Stimulated activated CD8-positive, alpha-beta memory T cell treated with anti-CD3 and anti-CD28 coated beads, Interleukin-15, amount 100 ng/mL, for 4 hours (primary cell): ENCODE results near the gene TCF19.
"Not testable (repeated sequence)": the region's sequence is repeated elsewhere in the genome, so short reads cannot be mapped to it uniquely, and the experiment has no call there.

Experiments
- DNase-seq, 2 donors: peaks; one replicate each; pipeline ENCODE4 v3.0.0-alpha.2; 2020; ENCODE audit warnings: low read depth in 2 of 2

Gene TCF19

DNA sequence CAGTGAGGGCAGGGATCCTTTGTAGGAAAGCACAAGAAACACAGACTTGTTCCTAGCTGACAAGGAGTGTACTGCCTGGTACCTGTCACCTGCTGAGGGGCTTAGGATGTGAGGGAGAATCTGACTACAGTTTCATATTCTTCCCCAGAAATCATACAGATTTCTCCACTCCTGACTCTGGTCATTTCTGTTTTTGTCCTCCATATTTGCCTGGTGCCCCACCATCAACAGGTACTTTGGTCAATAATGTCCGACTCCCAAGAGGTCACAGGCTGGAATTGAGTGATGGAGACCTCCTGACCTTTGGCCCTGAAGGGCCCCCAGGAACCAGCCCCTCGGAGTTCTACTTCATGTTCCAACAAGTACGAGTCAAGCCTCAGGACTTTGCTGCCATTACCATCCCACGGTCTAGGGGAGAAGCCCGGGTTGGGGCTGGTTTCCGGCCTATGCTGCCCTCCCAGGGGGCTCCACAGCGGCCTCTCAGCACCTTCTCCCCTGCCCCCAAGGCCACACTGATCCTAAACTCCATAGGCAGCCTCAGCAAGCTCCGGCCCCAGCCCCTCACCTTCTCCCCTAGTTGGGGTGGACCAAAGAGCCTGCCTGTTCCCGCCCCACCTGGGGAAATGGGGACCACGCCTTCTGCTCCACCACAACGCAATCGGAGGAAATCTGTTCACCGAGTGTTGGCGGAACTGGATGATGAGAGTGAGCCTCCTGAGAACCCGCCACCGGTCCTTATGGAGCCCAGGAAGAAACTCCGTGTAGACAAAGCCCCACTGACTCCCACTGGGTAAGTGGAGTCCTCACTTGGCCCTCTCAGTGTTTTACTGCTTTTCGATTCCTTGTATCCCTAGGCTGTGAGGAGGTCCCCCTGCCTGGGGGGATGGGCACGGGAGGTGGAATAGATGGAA lies 3.1 kb downstream of the TCF19 start:
- no peak for DNase-seq

DNA sequence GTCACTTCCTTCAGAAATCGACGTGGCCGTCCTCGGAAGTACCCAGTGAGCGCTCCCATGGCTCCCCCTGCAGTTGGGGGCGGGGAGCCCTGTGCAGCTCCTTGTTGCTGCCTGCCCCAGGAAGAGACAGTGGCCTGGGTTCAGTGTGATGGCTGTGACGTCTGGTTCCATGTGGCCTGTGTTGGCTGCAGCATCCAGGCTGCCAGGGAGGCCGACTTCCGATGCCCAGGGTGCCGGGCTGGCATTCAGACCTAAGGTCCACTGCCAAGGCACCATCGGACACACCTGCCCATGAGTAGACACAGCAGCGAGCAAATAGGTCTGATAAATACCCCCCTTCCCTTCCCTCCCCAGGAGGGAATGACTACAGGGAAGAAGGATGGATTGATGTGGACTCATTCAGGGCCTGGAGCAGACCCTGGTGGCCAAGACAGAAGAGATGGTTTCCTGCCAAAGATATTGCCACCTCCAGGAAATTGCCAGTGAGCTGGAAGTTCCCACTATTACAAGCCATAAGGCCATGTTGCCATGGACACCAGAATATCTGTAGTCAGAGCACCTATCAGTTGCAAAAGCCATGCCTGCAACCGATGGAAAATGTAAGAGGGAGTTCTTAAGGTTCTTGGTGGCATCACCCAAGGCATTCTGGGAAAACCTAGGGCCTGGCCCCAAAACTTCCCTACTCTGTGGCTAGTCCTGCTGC lies 4.2 kb downstream of the TCF19 start:
- DNase-seq = no peak

DNA sequence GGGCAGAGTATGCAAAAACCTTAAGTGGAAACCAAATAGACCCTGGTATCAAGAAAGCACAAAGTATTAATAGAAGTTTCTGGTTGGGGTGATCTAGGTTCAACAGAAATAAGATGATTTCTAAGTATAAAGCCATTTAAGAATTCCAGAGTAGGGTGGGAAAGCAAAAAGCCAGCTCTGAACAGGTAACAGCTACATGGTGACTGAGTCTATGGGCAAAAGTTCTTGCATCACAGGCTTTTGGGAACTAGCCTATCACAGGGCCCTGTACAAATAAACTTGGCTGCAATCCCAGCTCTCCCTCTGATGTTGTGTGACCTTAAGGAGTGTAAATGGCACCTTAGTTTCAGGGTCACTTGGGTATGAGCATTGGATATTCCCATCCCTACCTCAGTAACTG lies 5.5 kb downstream of the TCF19 start:
- DNase-seq = no peak

DNA sequence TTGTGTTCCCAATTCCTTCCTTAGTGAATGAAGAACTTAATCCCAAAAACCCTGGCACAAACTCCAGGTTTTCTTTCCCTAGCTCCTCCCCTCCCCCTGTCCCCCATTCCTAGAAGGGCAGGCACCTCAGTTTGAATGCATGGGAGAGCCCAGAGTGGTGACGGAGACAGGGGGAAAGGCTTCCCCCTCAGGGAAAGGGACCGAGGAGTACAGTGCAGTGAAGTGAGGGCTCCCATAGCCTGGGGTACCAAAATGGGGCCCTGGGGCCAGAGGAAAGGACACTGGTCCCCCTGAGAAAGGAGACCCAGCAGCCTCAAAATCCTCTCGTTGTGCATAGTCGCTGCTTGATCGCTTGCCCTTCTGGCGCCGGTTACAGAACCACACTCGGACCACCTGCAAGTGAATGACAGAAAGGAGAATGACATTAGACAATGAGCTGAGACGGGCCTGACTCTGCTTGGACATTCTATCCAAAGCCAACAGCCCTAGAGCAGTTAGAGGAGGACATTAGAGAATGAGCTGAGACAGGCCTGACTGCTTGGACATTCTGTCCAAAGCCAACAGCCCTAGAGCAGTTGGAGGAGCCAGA lies 6.2 kb downstream of the TCF19 start:
- DNase-seq = not testable (repeated sequence)

DNA sequence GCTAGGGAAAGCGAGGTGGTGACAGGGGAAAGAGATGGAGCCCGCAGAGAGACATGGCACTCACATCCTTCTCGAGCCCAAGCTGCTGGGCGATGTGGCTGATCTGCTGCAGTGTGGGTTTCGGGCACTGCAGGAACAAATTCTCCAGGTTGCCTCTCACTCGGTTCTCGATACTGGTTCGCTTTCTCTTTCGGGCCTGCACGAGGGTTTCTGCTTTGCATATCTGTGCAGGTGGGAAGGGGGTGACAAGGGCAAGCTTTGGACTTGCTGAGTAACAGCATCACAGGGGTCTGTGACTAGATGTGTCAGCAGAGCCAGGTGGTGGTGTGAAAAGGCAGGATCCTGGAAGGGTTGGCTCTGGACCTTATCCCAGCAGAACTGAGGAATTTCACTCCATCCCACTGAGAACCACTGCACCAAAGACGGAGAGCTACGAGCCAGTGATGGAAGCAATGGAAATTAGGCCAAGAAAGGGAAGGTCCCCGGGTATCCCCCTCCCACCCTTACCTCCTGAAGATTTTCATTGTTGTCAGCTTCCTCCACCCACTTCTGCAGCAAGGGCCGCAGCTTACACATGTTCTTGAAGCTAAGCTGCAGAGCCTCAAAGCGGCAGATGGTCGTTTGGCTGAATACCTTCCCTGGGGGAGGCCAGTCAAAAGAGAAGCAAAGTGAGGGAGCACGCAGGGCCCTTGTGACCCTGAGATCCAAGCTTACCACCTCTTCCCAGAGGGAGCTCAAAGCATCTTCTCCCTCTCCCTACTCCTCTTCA lies 6.9 kb downstream of the TCF19 start:
- DNase-seq = not testable (repeated sequence)

DNA sequence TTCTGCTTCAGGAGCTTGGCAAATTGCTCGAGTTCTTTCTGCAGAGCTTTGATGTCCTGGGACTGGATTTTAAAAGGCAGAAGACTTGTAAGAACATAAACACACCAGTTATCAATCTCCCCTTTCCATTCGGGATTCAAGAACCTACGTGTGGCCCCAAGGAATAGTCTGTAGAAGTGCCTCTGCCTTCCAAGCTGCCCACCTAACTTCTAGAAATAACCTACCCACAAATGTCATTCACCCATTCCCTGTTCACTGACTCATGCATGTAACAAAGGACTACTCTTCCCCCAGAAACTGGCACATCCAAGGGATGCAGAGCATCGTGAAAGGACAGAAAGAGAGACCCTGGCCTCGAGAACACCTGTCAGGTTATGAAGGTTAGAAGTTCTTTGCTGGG lies 7.6 kb downstream of the TCF19 start:
- DNase-seq = no peak

DNA sequence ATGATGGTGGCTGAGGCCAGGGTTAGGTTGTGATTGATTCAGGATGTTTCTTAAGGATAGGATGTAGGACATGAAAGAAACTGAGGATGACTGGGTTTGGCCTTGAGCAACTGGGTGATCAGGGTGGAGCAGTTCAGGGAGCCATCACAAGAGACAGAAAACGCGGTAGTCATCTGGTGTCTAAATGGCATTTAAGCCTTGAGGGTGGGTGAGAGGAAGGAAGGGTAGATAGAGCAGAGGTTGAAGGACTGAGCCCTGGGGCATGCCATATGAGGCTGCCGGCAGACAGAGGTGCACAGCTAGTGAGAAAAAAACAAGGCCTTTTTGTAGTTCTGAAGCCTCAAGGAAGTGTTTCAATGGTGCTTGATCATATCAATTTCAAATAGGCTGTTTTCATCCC lies 10.2 kb downstream of the TCF19 start:
- DNase-seq = no peak

DNA sequence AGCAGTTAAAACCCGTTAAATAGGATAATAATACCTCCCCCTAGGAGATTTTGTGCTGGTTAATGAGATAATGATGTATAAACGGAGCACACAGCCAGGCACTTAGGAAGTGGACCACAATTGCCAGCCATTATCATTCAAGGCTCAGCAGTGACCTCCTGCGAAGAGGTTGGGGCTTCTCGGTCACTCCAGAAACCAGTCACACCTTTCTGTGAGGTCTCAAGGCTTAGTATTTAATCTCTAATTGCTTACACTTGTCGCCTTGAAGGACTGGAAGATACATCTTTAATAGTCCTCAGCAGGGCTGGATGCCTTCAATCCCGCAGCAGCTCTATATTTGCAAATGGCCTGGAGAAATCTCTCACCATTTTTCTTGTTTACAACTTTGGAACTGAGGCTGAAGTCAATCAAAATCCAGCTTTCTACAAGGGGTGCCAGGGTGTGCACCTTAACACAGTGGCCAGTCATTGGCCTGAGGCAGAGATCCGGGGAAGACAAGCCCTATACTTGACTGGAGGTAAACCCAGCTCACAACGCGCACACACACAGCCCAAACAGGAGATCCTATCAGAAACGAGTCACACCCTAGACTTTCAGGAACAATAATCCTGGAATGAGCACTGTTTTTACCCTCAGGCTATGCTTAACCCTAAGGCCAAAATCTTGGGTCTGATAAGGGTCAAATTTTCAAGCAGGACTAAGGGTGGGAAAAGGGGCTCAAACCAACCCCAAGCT lies 10.9 kb downstream of the TCF19 start:
- DNase-seq = no peak

DNA sequence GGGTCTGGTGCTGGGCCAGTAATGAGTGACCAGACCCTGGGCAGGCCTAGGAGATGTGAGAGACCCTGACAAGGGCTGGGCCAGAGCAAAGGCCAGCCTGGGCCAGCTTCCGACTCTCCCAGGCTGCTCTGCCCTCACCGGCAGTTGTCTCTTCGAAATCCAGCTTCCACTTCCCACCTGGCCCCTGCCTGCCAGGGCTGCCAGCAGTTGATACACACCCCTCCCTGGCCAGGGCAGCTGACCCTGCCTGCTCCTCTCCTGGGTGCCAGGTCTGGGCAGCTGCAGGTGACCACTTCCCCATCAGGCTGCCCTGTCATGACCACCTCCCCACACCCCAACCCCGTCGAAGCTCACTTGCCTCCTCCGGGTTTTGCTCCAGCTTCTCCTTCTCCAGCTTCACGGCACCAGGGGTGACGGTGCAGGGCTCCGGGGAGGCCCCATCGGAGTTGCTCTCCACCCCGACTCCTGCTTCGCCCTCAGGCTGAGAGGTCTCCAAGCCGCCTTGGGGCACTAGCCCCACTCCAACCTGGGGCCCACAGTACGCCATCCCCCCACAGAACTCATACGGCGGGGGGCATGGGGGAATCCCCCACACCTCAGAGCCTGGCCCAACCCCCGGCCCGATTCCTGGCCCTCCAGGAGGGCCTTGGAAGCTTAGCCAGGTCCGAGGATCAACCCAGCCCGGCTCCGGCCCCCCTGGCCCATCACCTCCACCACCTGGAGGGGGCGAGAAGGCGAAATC lies 11.6 kb downstream of the TCF19 start:
- DNase-seq = not testable (repeated sequence)

DNA sequence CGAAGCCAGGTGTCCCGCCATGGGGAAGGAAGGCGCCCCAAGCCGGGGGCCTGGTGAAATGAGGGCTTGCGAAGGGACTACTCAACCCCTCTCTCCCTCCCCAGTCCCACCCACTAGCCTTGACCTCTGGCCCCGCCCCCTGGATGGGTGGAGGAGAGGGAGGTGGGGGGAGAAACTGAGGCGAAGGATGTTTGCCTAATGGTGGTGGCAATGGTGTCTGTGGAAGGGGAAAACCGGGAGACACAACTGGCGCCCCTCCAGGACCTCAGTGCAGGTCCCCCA lies 12.2 kb downstream of the TCF19 start, which contains the start of gene POU5F1:
Gene POU5F1, minus strand, starts transcription at position 83 of the 282 bp plus-strand sequence. Its CDS starts 62 bp downstream, at position 21.
- no peak for DNase-seq

DNA sequence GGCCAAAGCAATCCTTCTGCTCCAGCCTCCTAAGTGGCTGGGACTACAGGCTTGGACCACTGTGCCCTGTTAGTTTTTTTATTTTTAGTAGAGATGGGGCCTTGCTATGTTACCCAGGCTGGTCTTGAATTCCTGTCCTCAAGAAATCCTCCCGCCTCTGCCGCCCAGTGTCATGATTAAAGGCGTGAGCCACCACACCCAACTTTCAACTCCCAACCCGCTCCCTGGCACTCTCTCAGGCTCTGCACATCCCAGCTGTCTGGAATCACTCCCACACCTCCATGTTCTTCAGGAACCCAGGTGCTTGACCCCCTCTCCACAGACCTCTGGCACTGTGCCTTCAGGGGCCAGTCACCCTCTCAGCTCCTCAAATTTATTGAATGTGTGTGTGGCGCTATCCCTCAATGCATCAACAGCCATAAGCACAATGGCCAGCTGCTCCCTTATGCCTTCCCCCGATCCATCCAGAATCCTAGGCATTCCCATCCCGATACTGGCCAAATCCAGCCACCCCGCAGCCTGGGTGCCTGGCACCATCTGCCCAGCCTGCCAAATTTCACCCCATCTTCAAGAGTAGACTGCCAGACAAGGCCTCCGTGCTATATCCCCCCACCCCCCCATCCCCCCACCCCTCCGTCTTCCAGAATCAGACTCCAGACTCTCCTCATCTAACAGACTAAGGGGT lies 12.7 kb downstream of the TCF19 start:
- DNase-seq = no peak

DNA sequence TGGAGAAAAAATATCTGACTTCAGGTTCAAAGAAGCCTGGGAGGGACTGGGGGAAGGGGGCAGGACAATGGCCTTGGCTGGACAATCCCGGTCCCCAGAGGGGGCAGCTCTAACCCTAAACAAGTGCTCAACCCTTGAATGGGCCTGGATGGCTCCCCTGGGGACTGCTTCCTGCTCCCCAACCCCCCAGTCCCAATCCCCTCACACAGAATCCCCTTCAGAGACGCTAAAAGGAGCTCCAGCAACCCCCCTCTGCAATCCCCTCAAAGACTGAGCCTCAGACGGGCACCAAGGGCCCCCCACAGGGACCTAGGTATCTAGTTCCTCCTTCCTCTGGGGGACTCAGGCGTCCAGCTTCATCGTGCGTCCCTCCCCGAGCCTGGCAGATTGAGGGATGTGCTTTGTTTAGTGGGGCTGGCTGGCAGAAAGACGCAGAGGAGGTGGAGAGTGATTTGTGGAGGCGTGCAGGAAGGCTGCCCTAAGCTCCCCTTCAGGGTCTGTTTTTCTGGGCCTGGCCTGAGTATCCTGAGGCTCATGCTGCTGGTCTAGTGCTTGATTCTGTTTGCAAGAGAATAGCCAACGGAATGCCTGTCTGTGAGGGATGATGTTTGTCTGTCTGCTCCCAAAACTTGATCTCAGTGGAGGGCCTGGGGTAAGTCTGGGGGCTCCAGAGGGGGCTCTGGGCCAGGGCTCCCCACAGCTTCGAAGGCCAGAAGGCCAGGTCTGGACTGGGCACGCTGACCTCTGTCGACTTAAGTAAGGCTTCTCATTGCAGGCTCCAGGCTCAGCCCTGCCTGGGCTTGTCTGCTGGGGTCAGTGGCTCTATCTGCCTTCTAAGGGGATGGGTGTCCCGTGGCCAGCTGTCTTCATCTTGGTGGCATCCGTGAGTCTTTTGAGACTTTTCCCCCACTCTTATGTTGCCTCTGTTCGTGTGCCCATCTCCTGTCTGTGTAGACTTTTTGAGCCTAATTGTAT lies 13.8 kb downstream of the TCF19 start:
- DNase-seq = no peak

DNA sequence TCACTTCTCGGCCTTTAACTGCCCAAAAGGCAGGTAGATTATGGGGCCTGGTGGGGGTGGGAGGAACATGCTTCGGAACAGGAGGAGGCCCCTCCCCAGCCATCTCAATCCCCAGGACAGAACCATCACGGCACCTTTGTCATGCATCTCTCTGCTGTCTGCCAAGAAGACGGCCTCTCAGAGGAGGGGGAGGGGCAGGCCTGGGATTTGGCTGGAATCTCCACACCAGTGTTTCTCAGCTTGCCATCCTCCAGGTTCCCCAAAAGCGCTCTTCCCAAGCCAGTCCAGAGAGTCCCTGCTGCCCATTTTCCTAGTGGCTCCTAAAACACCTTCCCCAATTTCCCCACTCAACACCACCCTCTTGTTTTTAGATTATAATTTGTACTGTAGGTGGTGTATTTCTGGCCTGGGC lies 14.6 kb downstream of the TCF19 start:
- no peak for DNase-seq

DNA sequence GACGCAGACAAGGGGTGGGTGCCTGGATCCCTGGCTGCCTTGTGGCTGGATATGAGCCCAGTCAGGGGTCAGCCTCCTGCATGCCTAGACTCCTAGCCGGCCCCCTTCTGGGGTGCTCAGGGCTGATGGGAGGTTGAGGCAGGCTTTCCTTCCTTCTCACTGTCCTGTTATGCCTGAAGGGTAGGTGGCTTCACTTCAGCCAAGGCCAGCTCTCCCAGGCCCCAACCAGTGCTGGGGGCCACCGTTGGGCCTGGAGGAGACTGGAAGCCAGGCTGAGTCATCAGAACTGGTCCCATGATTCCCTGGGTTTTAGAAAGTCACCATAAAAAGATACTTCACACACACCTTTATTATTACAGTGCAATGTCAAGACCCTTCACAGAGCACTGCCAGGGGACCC lies 15.0 kb downstream of the TCF19 start:
- DNase-seq = no peak

DNA sequence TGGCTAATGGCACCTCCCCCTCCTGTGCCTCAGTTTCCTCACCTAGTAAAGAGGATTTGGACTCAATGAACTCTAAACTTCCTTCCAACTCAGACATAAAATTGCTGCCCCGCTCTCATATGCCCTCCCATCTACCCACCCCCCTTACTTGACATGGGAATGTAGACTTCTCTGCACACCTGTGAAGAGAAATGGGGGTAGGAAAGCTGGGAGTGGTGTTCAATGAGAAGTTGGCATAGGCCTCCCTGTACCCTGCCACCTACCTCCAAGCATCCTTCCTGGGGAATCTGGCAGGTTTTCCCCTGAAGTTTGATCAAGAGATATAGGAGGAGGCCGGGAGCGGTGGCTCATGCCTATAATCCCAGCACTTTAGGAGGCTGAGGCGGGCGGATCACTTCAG lies 16.0 kb downstream of the TCF19 start:
- no peak for DNase-seq

DNA sequence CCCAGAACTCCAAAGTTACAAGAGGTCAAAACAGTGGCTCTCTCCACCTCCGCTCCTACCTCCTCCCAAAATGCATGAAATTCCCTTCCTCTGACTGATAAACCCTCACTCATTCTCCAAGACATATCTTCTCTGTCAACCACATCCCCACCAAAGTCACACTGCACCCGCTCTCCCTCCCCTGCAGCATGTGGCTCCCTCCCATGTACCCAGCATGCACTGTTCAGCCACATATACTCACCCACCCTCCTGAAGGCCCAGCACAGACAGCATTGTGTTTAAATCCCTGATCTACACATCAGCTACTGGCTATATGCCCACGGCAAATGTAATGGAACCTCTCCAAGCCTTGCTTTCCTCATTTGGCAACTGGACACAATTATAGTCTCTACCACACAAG lies 17.6 kb downstream of the TCF19 start:
- DNase-seq = no peak

DNA sequence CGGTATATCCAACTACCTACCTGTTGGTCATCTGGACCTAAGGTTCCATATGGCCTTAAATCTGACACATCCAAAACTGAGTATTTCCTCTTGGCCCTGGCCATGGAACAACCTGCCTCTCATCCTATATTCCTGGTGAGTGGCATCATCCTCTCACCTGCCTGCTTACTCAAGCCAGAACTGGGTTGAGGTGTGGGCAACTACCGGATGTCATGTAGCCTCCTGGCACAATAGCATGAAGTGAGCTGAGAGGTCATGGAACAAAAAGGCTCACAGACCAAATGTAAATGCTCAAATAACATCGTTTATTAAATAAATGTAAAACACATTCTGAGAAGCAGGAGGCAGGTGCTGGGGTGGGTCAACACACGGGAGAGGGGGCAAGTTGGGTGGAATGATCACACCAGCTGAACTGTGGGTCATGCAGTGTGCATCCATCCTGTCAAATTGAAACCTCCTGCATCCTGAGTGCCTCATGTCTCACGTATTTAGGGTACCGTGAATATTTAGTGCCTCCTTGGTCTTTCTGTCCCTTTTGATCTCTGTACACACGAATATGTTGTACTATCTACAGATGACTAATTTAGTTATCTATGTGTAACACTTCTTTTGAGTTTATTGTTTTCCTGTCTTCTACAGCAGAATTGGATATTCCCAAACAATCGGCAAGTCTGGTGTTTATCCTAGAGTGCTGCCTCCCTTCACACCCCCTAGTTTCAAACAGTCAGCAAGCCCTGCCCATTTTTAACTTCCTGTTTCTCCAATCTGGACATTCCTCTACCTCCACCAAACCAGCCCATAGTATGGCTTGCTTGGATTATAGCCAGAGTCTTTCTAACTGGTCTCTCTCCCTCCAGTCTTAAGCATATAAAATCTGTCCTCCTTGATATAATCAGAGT lies 20.0 kb downstream of the TCF19 start:
- DNase-seq = no peak

DNA sequence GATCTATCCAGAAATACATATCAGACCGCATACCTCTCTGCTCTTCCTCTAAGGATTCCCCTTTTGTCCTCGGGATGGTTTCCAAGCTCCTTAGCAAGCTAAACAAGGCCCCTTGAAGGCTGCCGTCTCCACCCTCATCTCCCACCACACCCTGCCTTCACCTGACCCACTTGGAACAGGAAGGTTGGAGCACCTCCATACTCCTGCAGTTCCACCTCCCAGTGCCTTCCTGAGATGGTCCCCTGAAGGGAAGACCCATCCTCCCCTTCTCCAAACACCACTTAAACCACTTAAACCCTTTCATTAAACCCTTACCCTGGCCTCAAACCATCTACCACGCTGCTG lies 20.6 kb downstream of the TCF19 start:
- no peak for DNase-seq
